Umbilical cord (tissue), 2 donors: ENCODE results near the gene ARFGAP3. TPM values are rescaled to one million over a fixed set of nuclear protein-coding genes. Genes with fewer than 3 reads are reported as not detected.

ENCODE experiments used
- DNase-seq: peaks from one replicate; pipeline ENCODE4 v3.0.0-alpha.2; 2015; ENCODE audit warnings: low spot score
- total RNA-seq: library from RNA; depleted of rRNA; stranded (reverse); fragments of >200 nt; gene quantifications from one replicate; pipeline ENCODE4 v1.2.3, GENCODE V29; 2014; ENCODE audit warnings: low replicate concordance; ENCODE audit not compliant: insufficient read depth

The ARFGAP3 gene
- total RNA-seq, 1 donor from 2014 or later, result 94.6 TPM

GRCh38 chr22:42863349-42863961, 6.4 kb upstream of the ARFGAP3 start:
- DNase-seq, result no peak

- DNase-seq, result no peak
Observed at GRCh38 chr22:42862045-42862734, 5.1 kb upstream of the ARFGAP3 start.

DNA sequence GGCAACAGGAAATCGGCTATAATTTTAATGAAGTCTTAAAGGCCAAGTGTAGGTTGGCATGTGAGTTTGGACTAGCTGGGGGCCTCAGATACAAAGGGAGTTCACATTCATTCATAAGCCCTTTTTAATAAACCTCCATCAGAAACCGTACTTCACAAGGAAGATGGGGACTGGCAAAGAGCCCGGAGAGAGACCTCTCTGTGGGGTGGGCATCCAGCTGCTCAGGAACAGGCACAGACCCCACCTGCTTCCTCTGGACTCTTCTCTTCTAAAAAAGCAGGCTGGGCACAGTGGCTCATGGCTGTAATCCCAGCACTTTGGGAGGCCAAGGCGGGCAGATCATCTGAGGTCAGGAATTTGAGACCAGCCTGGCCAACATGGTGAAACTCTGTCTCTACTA, 3.9 kb upstream of the ARFGAP3 start:
- DNase-seq, result no peak

- DNase-seq, result no peak
Observed at GRCh38 chr22:42857845-42858481, 890 bp upstream of the ARFGAP3 start.

DNA sequence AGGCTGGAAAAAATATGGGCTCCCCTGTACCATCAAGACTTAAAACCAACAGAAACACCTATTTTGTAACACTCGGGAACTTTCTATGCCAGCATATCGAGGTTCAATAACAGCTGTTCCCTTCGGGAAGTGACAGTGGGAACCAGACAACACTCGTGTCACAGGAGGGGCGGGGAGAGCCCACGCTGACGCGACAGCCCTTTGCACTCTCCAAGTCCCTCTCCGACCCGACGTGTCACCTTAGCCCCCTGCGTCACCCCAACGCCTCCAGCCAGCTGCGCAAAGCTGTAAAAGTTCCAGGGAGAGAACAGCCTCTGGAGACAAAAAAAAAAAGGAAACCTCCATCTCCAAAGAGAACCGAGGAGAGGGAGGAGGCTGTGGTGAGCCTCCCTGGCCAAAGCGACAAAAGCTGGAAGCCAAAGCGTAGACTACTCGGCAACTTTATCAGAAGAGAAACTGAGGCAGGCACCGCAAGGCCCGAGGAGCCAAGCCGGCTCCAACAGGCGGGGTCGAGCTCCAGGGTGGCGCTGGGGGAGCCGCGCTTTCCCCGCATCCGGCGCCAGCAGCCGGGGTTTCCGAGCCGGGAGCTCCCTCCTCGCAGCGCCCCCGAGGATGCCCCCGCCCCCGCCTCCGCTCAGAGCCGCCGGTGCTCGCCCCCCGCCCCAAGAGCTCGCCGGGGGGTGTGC, 751 bp downstream of the ARFGAP3 start:
- peak; percentile 52 for DNase-seq

DNA sequence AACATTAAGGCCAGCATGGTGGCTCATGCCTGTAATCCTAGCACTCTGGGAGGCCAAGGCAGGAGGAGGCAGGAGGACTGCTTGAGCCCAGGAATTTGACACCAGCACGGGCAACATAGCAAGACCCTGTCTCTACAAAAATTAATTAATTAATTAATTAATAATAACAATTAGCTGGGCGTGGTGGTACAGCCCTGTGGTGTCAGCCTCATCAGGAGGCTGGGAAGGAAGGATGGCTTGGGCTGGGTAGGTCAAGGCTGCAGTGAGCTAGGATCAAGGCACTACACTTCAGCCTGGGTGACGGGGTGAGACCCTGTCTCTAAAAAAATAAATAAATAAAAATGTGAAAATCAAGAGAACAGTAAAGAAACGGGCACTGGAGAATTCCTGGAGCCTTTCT, 1.4 kb downstream of the ARFGAP3 start:
- no peak for DNase-seq

GRCh38 chr22:42855211-42855610, 1.9 kb downstream of the ARFGAP3 start:
- DNase-seq, result no peak

- no peak for DNase-seq
Observed at GRCh38 chr22:42848941-42849550, 8.0 kb downstream of the ARFGAP3 start.

DNA sequence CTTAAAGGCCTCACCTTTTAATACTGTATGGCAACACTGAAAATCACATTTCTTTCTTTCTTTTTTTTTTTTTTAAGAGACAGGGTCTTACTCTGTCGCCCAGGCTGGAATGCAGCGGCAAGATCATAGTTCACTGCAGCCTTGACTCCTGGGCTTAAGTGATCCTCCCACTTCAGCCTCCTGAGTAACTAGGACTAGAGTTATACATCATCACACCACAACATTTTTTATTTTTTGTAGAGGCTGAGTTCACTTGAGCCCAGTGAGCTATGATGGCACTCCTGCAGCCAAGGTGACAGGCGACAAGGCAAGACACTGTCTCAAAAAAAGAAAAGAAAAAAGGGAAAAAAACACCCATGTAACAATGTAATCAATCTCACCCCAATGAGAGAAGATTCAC, 10.0 kb downstream of the ARFGAP3 start:
- DNase-seq, result no peak

- no peak for DNase-seq
Observed at GRCh38 chr22:42844756-42845155, 12.3 kb downstream of the ARFGAP3 start.

DNA sequence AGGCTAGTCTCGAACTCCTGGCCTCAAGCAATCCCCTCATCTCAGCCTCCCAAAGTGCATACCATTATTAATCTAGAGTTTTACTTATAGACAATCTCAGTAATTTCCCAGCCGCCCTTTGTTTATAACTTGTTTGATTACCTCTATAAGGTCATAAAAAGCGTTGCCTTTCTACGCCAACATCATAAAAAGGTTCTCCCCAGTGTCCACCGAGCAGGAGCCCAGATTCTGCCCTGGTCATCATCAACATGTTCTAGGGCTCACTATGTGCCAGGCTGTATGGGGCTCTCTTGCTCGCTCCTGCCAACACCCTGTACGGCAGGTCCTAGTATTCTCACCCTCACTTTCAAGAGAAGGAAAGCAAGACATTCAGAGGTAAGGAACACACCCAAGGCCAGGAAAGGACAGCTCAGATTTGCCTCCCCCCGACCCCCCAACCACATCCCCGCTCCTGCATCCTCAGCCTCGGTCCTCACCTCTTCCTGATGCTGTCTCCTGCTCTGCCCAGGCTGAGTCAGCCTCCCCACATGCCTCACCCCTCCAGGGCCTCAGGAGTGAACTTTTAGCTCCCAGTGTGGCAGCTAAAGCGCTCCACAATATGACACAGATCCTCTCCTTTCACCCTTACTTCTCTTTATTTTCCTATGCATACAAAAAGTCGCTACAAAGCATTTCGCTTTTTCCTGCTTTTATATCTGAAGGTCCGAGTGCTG, 14.3 kb downstream of the ARFGAP3 start:
- no peak for DNase-seq

DNA sequence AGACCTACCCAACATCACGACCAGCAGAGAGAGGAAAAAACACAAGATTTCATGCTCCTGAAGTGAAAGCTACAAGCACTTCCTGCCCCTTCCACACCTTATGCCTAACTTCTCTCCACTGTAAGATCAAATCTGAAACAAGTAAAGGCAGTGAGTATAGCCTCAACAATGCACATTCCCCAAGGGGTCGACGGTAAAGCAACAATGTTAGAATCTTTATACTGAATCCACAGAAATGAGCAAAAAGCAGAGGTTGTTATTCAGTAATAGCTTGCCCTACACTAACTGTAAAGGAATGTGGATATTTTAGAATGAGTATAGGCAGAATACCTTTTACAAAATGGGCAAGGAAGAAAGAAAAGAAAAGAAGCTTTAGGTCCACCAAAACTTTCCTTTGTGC, 15.6 kb downstream of the ARFGAP3 start:
- DNase-seq, result no peak

DNA sequence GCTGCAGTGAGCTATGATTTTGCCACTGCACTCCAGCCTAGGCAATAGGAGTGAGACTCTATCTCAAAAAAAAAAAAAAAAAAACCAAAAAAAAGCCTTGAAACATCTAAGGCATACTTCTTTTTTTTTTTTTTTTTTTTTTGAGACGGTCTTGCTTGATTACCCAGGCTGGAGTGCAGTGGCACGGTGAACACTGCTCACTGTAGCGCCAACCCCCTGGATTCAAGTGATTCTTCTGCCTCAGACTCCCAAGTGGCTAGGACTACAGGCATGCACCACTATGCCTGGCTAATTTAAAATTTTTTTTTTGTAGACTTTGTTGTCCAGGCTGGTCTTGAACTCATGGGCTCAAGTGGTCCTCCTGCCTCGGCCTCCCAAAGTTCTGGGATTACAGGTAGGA, 19.5 kb downstream of the ARFGAP3 start:
- no peak for DNase-seq

- no peak for DNase-seq
Observed at GRCh38 chr22:42836026-42836425, 21.0 kb downstream of the ARFGAP3 start.

- DNase-seq, result no peak
Observed at GRCh38 chr22:42834177-42834949, 22.7 kb downstream of the ARFGAP3 start.

- no peak for DNase-seq
Observed at GRCh38 chr22:42833104-42833503, 24.0 kb downstream of the ARFGAP3 start.

DNA sequence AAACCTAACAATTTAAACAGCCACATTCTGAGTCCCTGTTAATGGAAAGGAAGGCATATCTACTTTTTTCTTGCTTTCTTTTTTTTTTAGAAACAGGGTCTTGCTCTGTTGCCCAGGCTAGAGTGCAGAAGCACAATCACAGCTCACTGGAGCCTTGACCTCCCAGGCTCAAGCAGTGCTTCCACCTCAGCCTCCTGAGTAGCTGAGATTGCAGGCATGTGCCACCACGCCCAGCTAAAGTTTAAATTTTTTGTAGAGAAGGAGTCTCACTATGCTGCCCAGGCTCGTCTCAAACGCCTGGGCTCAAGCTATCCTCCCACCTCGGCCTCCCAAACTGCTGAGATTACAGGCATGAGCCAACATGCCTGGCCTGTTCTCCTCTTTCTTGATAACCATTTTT, 25.4 kb downstream of the ARFGAP3 start:
- no peak for DNase-seq

DNA sequence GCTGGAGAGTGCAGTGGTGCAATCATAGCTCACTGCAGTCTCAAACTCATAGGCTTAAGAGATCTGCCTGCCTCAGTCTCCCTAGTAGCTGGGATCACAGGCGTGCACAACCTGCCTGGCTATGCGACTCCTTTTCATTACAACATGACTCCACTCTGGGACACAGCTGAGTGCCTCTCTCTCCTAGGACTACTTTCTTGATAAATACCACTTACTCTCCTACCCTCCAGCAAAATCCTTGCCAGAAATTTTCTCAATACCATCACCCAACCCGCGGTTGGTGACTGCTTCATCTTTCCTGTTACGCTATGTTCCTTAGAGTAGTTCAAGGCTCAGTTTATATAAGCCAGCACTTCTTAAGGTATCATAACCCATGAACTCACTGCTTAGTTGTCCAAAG, 26.9 kb downstream of the ARFGAP3 start:
- DNase-seq, result no peak

DNA sequence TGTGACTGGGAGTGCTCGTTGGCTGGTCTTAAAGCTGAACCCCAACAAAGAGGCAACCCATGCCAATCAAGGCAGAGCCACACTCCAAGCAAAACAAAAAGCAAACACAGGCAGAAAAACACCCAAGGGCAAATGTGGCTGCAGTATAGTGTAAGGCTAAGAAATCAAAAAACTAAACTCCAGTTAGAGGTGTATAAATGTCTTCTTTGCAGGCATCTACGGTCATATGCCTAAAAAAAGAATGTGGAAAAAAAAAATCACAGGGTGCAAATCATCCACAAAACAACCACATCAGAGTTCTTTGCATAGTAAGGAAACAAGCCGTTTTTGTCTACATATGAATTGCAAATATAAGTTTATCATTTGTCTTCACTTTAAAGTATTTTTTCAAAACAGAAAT, 27.8 kb downstream of the ARFGAP3 start:
- DNase-seq, result no peak

DNA sequence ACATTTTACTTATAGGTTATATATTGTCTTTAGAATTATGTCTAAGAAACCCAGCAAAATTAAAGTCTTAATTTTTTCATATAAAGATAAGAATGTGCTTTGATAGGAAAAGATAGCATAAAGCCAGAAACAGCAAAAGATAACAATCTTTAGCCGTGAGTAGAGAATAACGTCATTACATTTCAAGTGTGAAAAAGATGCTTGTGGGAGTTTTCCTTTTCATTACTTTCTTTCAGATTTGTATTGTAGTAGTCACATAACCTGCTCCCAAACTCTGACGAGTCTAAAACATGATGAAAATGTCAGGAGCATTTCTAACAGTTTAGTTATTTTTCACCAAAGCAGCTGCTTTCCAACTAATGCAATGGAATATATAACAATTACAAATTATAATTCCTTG, 31.3 kb downstream of the ARFGAP3 start:
- no peak for DNase-seq

- DNase-seq, result no peak
Observed at GRCh38 chr22:42821386-42821785, 35.7 kb downstream of the ARFGAP3 start.
